OCI-LY1 (cell line): ENCODE data around the gene RAPGEF6.

Source experiments
- EZH2 ChIP-seq: fragments of 200-600 bp; sonication (generic), shearing (Covaris generic); IDR thresholded peaks from 2 replicates; pipeline ENCODE4 v1.8.0; 2017; ENCODE audit warnings: borderline replicate concordance, mixed run types, mild to moderate bottlenecking, antibody characterized with exemption, low read length, moderate library complexity, mixed read lengths
- TF ChIP-seq, protein P1 (sequence below): fragments of 200-600 bp; sonication (generic), shearing (Covaris generic); IDR thresholded peaks from 2 replicates; pipeline ENCODE4 v1.5.1; 2017; ENCODE audit warnings: mild to moderate bottlenecking, antibody characterized with exemption, low read length, moderate library complexity, mixed read lengths

DNA sequence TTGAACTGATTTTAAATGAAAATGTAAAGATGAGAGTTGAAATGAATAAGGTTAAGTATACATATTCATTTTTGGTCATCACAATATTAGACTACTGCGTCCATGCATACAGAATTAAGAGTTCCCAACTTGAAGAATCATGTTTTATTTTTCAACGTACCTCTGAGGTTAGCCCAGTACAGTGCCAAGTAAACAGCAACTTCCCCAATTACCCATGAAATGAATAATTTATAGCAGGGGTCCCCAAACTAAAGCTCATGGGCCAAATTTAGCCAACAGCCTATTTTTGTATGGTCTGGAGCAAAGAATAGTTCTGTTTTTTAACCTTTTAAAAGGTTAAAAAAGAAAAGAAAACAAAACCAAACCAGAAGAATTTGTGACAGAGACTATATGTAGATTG lies 203.2 kb downstream of the RAPGEF6 start:
- TF ChIP-seq EZH2, result no peak
- TF ChIP-seq, protein P1, sequence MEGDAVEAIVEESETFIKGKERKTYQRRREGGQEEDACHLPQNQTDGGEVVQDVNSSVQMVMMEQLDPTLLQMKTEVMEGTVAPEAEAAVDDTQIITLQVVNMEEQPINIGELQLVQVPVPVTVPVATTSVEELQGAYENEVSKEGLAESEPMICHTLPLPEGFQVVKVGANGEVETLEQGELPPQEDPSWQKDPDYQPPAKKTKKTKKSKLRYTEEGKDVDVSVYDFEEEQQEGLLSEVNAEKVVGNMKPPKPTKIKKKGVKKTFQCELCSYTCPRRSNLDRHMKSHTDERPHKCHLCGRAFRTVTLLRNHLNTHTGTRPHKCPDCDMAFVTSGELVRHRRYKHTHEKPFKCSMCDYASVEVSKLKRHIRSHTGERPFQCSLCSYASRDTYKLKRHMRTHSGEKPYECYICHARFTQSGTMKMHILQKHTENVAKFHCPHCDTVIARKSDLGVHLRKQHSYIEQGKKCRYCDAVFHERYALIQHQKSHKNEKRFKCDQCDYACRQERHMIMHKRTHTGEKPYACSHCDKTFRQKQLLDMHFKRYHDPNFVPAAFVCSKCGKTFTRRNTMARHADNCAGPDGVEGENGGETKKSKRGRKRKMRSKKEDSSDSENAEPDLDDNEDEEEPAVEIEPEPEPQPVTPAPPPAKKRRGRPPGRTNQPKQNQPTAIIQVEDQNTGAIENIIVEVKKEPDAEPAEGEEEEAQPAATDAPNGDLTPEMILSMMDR, result no peak
